B cell (primary cell): ENCODE measurements around the gene F2R. TPM values are rescaled to one million over a fixed set of nuclear protein-coding genes. Genes with fewer than 3 reads are reported as not detected.

ENCODE experiments used
- ATAC-seq: fragments of 200-7000 bp; cut with Tn5 transposase; one replicate; pipeline ENCODE4 v1.10.0; 2021; ENCODE audit warnings: low read depth, mild to moderate bottlenecking, moderate number of reproducible peaks, moderate library complexity
- CTCF ChIA-PET: fragments of 350-600 bp; sonication (Branson Sonifier 250); formaldehyde crosslinking; loops from one replicate; lab custom pipeline; 2021; ENCODE audit warnings: antibody characterized with exemption, inconsistent platforms; lab: Charles Lee
- POLR2A ChIA-PET: fragments of 350-600 bp; sonication (Branson Sonifier 250); formaldehyde crosslinking; loops from one replicate; lab custom pipeline; 2021; ENCODE audit warnings: antibody characterized with exemption; lab: Charles Lee
- DNase-seq: peaks from one replicate; pipeline ENCODE4 v3.0.0; 2013
- H2AFZ ChIP-seq: 2 replicates; pipeline ENCODE4 v1.6.1; 2012; ENCODE audit warnings: mild to moderate bottlenecking, low read depth, low read length; ENCODE audit not compliant: insufficient read depth, poor library complexity, severe bottlenecking
- H3K27ac ChIP-seq, 2 donors: 1 replicate in 1 of 2; 2 replicates in 1 of 2; pipeline ENCODE4 v1.5.1; 2012 to 2013; ENCODE audit warnings: low read length in 2 of 2, mild to moderate bottlenecking in 2 of 2, moderate library complexity in 1 of 2
- H3K27me3 ChIP-seq, 4 experiments: fragments of 200-600 bp in 1 of 4; sonication (generic) in 1 of 4; replicated peaks in 1 of 4; 1 replicate in 2 of 4; 2 replicates in 2 of 4; pipeline versions ENCODE4 v1.6.1 to v1.7.0; 2013 to 2016; ENCODE audit warnings: low read length in 3 of 4, mild to moderate bottlenecking in 2 of 4, mixed read lengths in 1 of 4, moderate library complexity in 1 of 4; ENCODE audit not compliant: insufficient read depth in 4 of 4, control insufficient read depth in 3 of 4; ENCODE audit errors: control extremely low read depth in 1 of 4
- H3K36me3 ChIP-seq, 2 experiments: replicated peaks in 1 of 2; 1 replicate in 1 of 2; 2 replicates in 1 of 2; pipeline versions ENCODE4 v1.6.1 to v1.7.1; 2013; ENCODE audit warnings: low read length in 1 of 2; ENCODE audit not compliant: insufficient read depth in 2 of 2, control insufficient read depth in 1 of 2; ENCODE audit errors: control extremely low read depth in 1 of 2, extremely low read depth in 1 of 2
- H3K4me1 ChIP-seq, 2 donors: fragments of 200-600 bp in 1 of 2; sonication (generic) in 1 of 2; 1 replicate in 1 of 2; 2 replicates in 1 of 2; pipeline versions ENCODE4 v1.5.1 to v1.6.1; 2013 to 2017; ENCODE audit warnings: low read length in 2 of 2; ENCODE audit not compliant: control insufficient read depth in 2 of 2, insufficient read depth in 2 of 2
- H3K4me2 ChIP-seq: replicated peaks from 2 replicates; pipeline ENCODE3; 2012; ENCODE audit warnings: mild to moderate bottlenecking, low read depth, low read length; ENCODE audit not compliant: poor library complexity, severe bottlenecking
- H3K4me3 ChIP-seq, 5 experiments: fragments of 200-600 bp in 1 of 5; sonication (generic) in 1 of 5; 1 replicate in 3 of 5; 2 replicates in 2 of 5; pipeline versions ENCODE4 v1.5.1 to v1.7.0; 2011 to 2016; ENCODE audit warnings: low read length in 4 of 5, mild to moderate bottlenecking in 4 of 5, low read depth in 2 of 5, control low read depth in 1 of 5, moderate library complexity in 1 of 5; ENCODE audit not compliant: insufficient read depth in 1 of 5; ENCODE audit errors: control extremely low read depth in 1 of 5, extremely low read depth in 1 of 5
- H3K79me2 ChIP-seq: fragments of 200-600 bp; sonication (generic); one replicate; pipeline ENCODE4 v1.6.0; 2016; ENCODE audit warnings: low read length; ENCODE audit not compliant: control insufficient read depth, insufficient read depth
- H3K9ac ChIP-seq: fragments of 200-600 bp; sonication (generic); 2 replicates; pipeline ENCODE4 v1.6.1; 2017; ENCODE audit warnings: mild to moderate bottlenecking, low read length, moderate library complexity
- H3K9me3 ChIP-seq, 3 donors: one replicate each; pipeline versions ENCODE4 v1.6.1 to v1.7.1; 2013; ENCODE audit warnings: low read length in 2 of 3; ENCODE audit not compliant: control insufficient read depth in 2 of 3, insufficient read depth in 1 of 3; ENCODE audit errors: control extremely low read depth in 1 of 3
- H4K20me1 ChIP-seq: 2 replicates; pipeline ENCODE4 v1.6.0; 2012; ENCODE audit warnings: mild to moderate bottlenecking, low read length; ENCODE audit not compliant: insufficient read depth, control insufficient read depth, poor library complexity, severe bottlenecking
- H3K27ac Mint-ChIP-seq: one replicate; pipeline ENCODE4 v1.8.0; 2021; ENCODE audit warnings: mixed read lengths
- H3K27me3 Mint-ChIP-seq: one replicate; pipeline ENCODE4 v1.8.0; 2021; ENCODE audit warnings: mixed read lengths
- H3K4me1 Mint-ChIP-seq: one replicate; pipeline ENCODE4 v1.8.0; 2021; ENCODE audit warnings: mixed read lengths
- H3K4me3 Mint-ChIP-seq: one replicate; pipeline ENCODE4 v1.8.0; 2021; ENCODE audit warnings: mixed read lengths
- H3K9me3 Mint-ChIP-seq: one replicate; pipeline ENCODE4 v1.8.0; 2022; ENCODE audit warnings: mixed read lengths; ENCODE audit not compliant: insufficient read depth
- CTCF ChIP-seq: fragments of 200-600 bp; IDR thresholded peaks from one replicate; pipeline ENCODE4 v1.8.0; 2022; ENCODE audit warnings: antibody characterized with exemption, mild to moderate bottlenecking
- EZH2 ChIP-seq: IDR thresholded peaks from 2 replicates; pipeline ENCODE4 v1.6.1; 2012; ENCODE audit warnings: borderline replicate concordance, low read depth, mild to moderate bottlenecking, moderate library complexity, low read length; ENCODE audit not compliant: insufficient read depth, poor library complexity, severe bottlenecking
- WGBS: methylation state at CpG from one replicate; pipeline ENCODE4 v1.1.5; 2013; ENCODE audit warnings: missing lambda C conversion rate; ENCODE audit not compliant: insufficient coverage; 5-methylcytosine and 5-hydroxymethylcytosine counted together
- intact Hi-C: fragments of 100-400 bp; cut with micrococcal nuclease; formaldehyde crosslinking; loops from one replicate; pipeline ENCODE4 v1.10.0; 2022
- polyA plus RNA-seq: library from polyadenylated mRNA; depleted of rRNA; stranded (reverse); fragments of >200 nt; gene quantifications from 2 replicates; pipeline ENCODE4 v1.2.3, GENCODE V29; 2012
- total RNA-seq, 2 donors: library from RNA; stranded (reverse); fragments of 120-200 nt in 1 of 2; gene quantifications; 1 replicate in 1 of 2; 2 replicates in 1 of 2; pipeline versions ENCODE4 v1.2.3 to v1.2.4, GENCODE V29; 2013 to 2022

Gene F2R
- total and polyA plus RNA-seq, 2 donors (not counting 1 experiment from before 2014, with no cell fraction given) = 0.25 to 1.4 TPM

- Mint-ChIP-seq H3K9me3 (no peaks in the 10 kb centered on the region), H3K27me3 (no peaks in the 10 kb centered on the region), H3K27ac (no peak overlapping the region), H3K4me3 (no peak overlapping the region), H3K4me1 (peaks cover 6% of the 10 kb centered on the region)
- Histone ChIP-seq H3K9me3 (no peaks in the 10 kb centered on the region), H3K79me2 (no peaks in the 10 kb centered on the region), H3K27ac (no peak overlapping the region), H3K36me3 (peaks cover 0 to 8% of the 10 kb centered on the region in 2 experiments), H3K4me1 (peaks cover 3 to 7% of the 10 kb centered on the region in 2 donors), H3K27me3 (no peaks in the 10 kb centered on the region), H3K4me2 (no peak overlapping the region), H3K4me3 (no peak overlapping the region), H3K9ac (no peak overlapping the region), H2AFZ (no peak overlapping the region), H4K20me1 (no peaks in the 10 kb centered on the region)
- DNase-seq (no peak), ATAC-seq (no peak)
- intact Hi-C loops = no loop called here
- CTCF ChIA-PET = no interaction called here
- POLR2A ChIA-PET = no interaction called here
- no CpG with 5 or more reads among the region's 3 CpGs for WGBS
- TF ChIP-seq EZH2 (no peak), CTCF (no peak)
These were observed 26.4 kb upstream of the F2R start for GRCh38 chr5:76689321-76690036.

GRCh38 chr5:76690037-76690679, 25.8 kb upstream of the F2R start:
- Histone ChIP-seq H3K4me1 (no peaks in the 10 kb centered on the region), H3K4me3 (no peak overlapping the region), H3K9ac (no peak overlapping the region), H3K79me2 (no peaks in the 10 kb centered on the region), H3K36me3 (peaks cover under 1 to 8% of the 10 kb centered on the region in 2 experiments), H3K9me3 (no peaks in the 10 kb centered on the region), H3K4me2 (no peak overlapping the region), H3K27ac (no peak overlapping the region), H3K27me3 (no peaks in the 10 kb centered on the region), H4K20me1 (no peaks in the 10 kb centered on the region), H2AFZ (no peak overlapping the region)
- no peaks in the 10 kb centered on the region for H3K4me1 Mint-ChIP-seq
- intact Hi-C loops = no loop called here
- CTCF ChIA-PET = no interaction called here
- H3K9me3 Mint-ChIP-seq = no peaks in the 10 kb centered on the region
- POLR2A ChIA-PET = no interaction called here
- whole genome bisulfite sequencing = 100% methylated on average over 1 of the region's 3 CpGs
- ATAC-seq = no peak
- TF ChIP-seq CTCF (no peak), EZH2 (no peak)
- no peaks in the 10 kb centered on the region for H3K27me3 Mint-ChIP-seq
- no peak overlapping the region for H3K4me3 Mint-ChIP-seq
- no peak for DNase-seq
- no peak overlapping the region for H3K27ac Mint-ChIP-seq
